Left renal pelvis (tissue), 4 donors: ENCODE data around the gene DRD3. TPM values are rescaled to one million over a fixed set of nuclear protein-coding genes. Genes with fewer than 3 reads are reported as not detected.
A peak's percentile ranks its signal among the peaks of the same experiment; 100 is the strongest.

Experiments
- DNase-seq, 4 donors: peaks; one replicate each; pipeline ENCODE4 v3.0.0-alpha.2; 2013; ENCODE audit warnings: low read depth in 4 of 4, low spot score in 3 of 4
- polyA plus RNA-seq, 4 donors: library from polyadenylated mRNA; unstranded; fragments of 120-200 nt; gene quantifications; one replicate each; pipeline ENCODE4 v1.2.1, GENCODE V29; 2013; ENCODE audit not compliant: insufficient read length in 4 of 4

DRD3 gene
- polyA plus RNA-seq, 4 donors: not detected

- DNase-seq: no peak
Measured at GRCh38 chr3:114186501-114186900, 7.6 kb upstream of the DRD3 start.

GRCh38 chr3:114179575-114179974 is 723 bp upstream of the DRD3 start:
- no peak for DNase-seq

- no peak for DNase-seq
Measured at GRCh38 chr3:114176890-114177289, 2.0 kb downstream of the DRD3 start.

- DNase-seq: no peak
Measured at GRCh38 chr3:114176487-114176886, 2.4 kb downstream of the DRD3 start.

GRCh38 chr3:114175204-114175987 is 3.5 kb downstream of the DRD3 start:
- DNase-seq: no peak

GRCh38 chr3:114171677-114172076 is 7.2 kb downstream of the DRD3 start:
- no peak for DNase-seq

GRCh38 chr3:114168150-114168549 is 10.7 kb downstream of the DRD3 start:
- DNase-seq: no peak

GRCh38 chr3:114157321-114157720 is 21.5 kb downstream of the DRD3 start:
- DNase-seq: no peak

- DNase-seq: no peak
Measured at GRCh38 chr3:114155370-114155821, 23.5 kb downstream of the DRD3 start.

GRCh38 chr3:114154321-114154821 is 24.5 kb downstream of the DRD3 start:
- DNase-seq: no peak

- peak; percentile 59 to 69 (median 64) for DNase-seq
Measured at GRCh38 chr3:114152519-114153151, 26.2 kb downstream of the DRD3 start.

- no peak for DNase-seq
Measured at GRCh38 chr3:114151091-114151490, 27.8 kb downstream of the DRD3 start.

- DNase-seq: no peak
Measured at GRCh38 chr3:114147251-114147650, 31.6 kb downstream of the DRD3 start.

- DNase-seq: no peak
Measured at GRCh38 chr3:114144909-114145688, 33.8 kb downstream of the DRD3 start.

- DNase-seq: no peak
Measured at GRCh38 chr3:114143817-114144216, 35.0 kb downstream of the DRD3 start.

- DNase-seq: no peak
Measured at GRCh38 chr3:114139836-114140235, 39.0 kb downstream of the DRD3 start.

- no peak for DNase-seq
Measured at GRCh38 chr3:114133947-114134346, 44.9 kb downstream of the DRD3 start.

GRCh38 chr3:114132500-114132899 is 46.4 kb downstream of the DRD3 start:
- no peak for DNase-seq

GRCh38 chr3:114128826-114129225 is 50.0 kb downstream of the DRD3 start:
- DNase-seq: no peak

- DNase-seq: no peak
Measured at GRCh38 chr3:114128231-114128630, 50.6 kb downstream of the DRD3 start.

GRCh38 chr3:114127517-114127916 is 51.3 kb downstream of the DRD3 start:
- DNase-seq: no peak
